ENCODE results near the gene SELP. TPM values are rescaled to one million over a fixed set of nuclear protein-coding genes. Genes with fewer than 3 reads are reported as not detected.
"Not testable (repeated sequence)": the region's sequence is repeated elsewhere in the genome, so short reads cannot be mapped to it uniquely, and the experiment has no call there.

The SELP gene
- total and polyA plus RNA-seq, 4 donors, result 9.3 to 13.0 (median 11.7) TPM

DNA sequence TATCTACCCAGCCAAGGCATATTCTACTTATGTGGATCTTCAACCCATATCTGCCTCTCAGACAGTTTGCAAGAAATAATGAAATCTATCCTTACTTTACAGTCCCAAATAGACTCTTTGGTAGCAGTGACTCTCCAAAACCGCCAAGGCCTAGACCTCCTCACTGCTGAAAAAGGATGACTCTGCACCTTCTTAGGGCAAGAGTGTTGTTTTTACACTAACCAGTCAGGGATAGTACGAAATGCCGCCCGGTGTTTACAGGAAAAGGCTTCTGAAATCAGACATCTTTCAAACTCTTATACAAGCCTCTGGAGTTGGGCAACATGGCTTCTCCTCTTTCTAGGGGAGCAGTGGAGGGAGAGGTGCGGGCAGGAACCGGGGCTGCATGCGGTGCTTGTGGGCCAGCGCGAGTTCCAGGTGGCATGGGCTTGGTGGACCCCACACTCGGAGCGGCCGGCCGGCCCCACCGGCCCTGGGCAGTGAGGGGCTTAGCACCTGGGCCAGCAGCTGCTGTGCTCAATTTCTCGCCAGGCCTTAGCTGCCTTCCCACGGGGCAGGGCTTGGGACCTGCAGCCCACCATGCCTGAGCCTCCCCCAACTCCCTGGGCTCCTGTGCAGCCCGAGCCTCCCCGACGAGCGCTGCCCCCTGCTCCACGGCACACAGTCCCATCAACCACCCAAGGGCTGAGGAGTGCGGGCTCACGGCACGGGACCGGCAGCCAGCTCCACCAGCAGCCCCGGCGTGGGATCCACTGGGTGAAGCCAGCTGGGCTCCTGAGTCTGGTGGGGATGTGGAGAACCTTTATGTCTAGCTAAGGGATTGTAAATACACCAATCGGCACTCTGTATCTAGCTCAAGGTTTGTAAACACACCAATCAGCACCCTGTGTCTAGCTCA is 38.0 kb upstream of the SELP start:
- not testable (repeated sequence) for H3K4me3 ChIP-seq; H3K9me3 ChIP-seq (ENCODE audit: control insufficient read depth in 4 of 4, insufficient read depth in 3 of 4, low read length in 3 of 4); H3K4me1 ChIP-seq (ENCODE audit: control insufficient read depth in 5 of 5, insufficient read depth in 5 of 5, low read length in 5 of 5); H3K27ac ChIP-seq (ENCODE audit: low read depth in 1 of 2, low read length in 1 of 2); H3K36me3 ChIP-seq (ENCODE audit: control insufficient read depth in 4 of 4, insufficient read depth in 4 of 4, low read length in 4 of 4); H3K9ac ChIP-seq (ENCODE audit: insufficient read depth in 1 of 2, low read length in 2 of 2); DNase-seq; H3K27me3 ChIP-seq (ENCODE audit: control insufficient read depth in 3 of 3, insufficient read depth in 3 of 3, low read length in 2 of 3); ATAC-seq (ENCODE audit: insufficient read depth, low FRiP score)
- 75 to 82% methylated on average over 25 to 27 of the region's 28 CpGs for WGBS, 2 donors

- not testable (repeated sequence) for DNase-seq; H3K4me1 ChIP-seq (ENCODE audit: control insufficient read depth in 5 of 5, insufficient read depth in 5 of 5, low read length in 5 of 5); H3K9me3 ChIP-seq (ENCODE audit: control insufficient read depth in 4 of 4, insufficient read depth in 3 of 4, low read length in 3 of 4); H3K36me3 ChIP-seq (ENCODE audit: control insufficient read depth in 4 of 4, insufficient read depth in 4 of 4, low read length in 4 of 4); H3K27ac ChIP-seq (ENCODE audit: low read depth in 1 of 2, low read length in 1 of 2); H3K4me3 ChIP-seq; H3K9ac ChIP-seq (ENCODE audit: insufficient read depth in 1 of 2, low read length in 2 of 2); ATAC-seq (ENCODE audit: insufficient read depth, low FRiP score); H3K27me3 ChIP-seq (ENCODE audit: control insufficient read depth in 3 of 3, insufficient read depth in 3 of 3, low read length in 2 of 3)
- WGBS, 2 donors, result 19 to 41% methylated on average over 2 of the region's 2 CpGs
These were observed 37.3 kb upstream of the SELP start for GRCh38 chr1:169667227-169667639.

DNA sequence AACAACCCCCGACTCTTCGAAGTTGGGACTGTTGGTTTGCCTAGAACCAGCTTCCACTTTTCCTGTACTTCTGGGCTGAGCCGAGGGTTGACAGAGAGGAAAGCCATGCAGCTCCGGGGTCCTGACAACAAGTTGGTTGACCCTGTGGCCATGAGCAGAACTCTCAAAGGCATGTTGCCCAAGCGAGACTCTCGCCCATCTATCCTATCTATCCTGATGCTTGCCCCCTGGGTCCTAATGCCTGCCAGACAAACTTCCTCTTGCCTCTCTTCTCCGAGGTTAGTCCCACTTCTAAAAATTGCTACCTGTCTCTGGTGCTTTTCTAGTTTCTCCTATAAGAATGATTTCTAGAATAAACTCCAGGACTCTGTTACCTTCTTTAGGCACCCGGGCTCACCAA is 32.8 kb upstream of the SELP start:
- DNase-seq; ATAC-seq (ENCODE audit: insufficient read depth, low FRiP score); H3K4me1 ChIP-seq (ENCODE audit: control insufficient read depth in 5 of 5, insufficient read depth in 5 of 5, low read length in 5 of 5): not testable (repeated sequence)

GRCh38 chr1:169661066-169661465 is 31.1 kb upstream of the SELP start:
- H3K27ac ChIP-seq (ENCODE audit: low read depth in 1 of 2, low read length in 1 of 2); H3K9me3 ChIP-seq (ENCODE audit: control insufficient read depth in 4 of 4, insufficient read depth in 3 of 4, low read length in 3 of 4); ATAC-seq (ENCODE audit: insufficient read depth, low FRiP score); H3K4me3 ChIP-seq; H3K4me1 ChIP-seq (ENCODE audit: control insufficient read depth in 5 of 5, insufficient read depth in 5 of 5, low read length in 5 of 5); H3K27me3 ChIP-seq (ENCODE audit: control insufficient read depth in 3 of 3, insufficient read depth in 3 of 3, low read length in 2 of 3); H3K36me3 ChIP-seq (ENCODE audit: control insufficient read depth in 4 of 4, insufficient read depth in 4 of 4, low read length in 4 of 4); DNase-seq; H3K9ac ChIP-seq (ENCODE audit: insufficient read depth in 1 of 2, low read length in 2 of 2): not testable (repeated sequence)
- WGBS, 2 donors, result 94 to 99% methylated on average over 12 to 15 of the region's 16 CpGs

More for the DNA sequence above, 32.8 kb upstream of the SELP start:
- H3K27ac ChIP-seq (ENCODE audit: low read depth in 1 of 2, low read length in 1 of 2); H3K36me3 ChIP-seq (ENCODE audit: control insufficient read depth in 4 of 4, insufficient read depth in 4 of 4, low read length in 4 of 4); H3K9ac ChIP-seq (ENCODE audit: insufficient read depth in 1 of 2, low read length in 2 of 2); H3K4me3 ChIP-seq; H3K9me3 ChIP-seq (ENCODE audit: control insufficient read depth in 4 of 4, insufficient read depth in 3 of 4, low read length in 3 of 4); H3K27me3 ChIP-seq (ENCODE audit: control insufficient read depth in 3 of 3, insufficient read depth in 3 of 3, low read length in 2 of 3): not testable (repeated sequence)
- WGBS, 2 donors, result 65 to 73% methylated on average over 8 of the region's 8 CpGs

- not testable (repeated sequence) for H3K4me3 ChIP-seq; H3K4me1 ChIP-seq (ENCODE audit: control insufficient read depth in 5 of 5, insufficient read depth in 5 of 5, low read length in 5 of 5); H3K27me3 ChIP-seq (ENCODE audit: control insufficient read depth in 3 of 3, insufficient read depth in 3 of 3, low read length in 2 of 3); DNase-seq; H3K9ac ChIP-seq (ENCODE audit: insufficient read depth in 1 of 2, low read length in 2 of 2); H3K36me3 ChIP-seq (ENCODE audit: control insufficient read depth in 4 of 4, insufficient read depth in 4 of 4, low read length in 4 of 4); ATAC-seq (ENCODE audit: insufficient read depth, low FRiP score); H3K9me3 ChIP-seq (ENCODE audit: control insufficient read depth in 4 of 4, insufficient read depth in 3 of 4, low read length in 3 of 4); H3K27ac ChIP-seq (ENCODE audit: low read depth in 1 of 2, low read length in 1 of 2)
These were observed 28.9 kb upstream of the SELP start for GRCh38 chr1:169658777-169659176.

GRCh38 chr1:169653873-169654272 is 23.9 kb upstream of the SELP start:
- ATAC-seq (ENCODE audit: insufficient read depth, low FRiP score) (no peak), DNase-seq (no peak)
- TF ChIP-seq CTCF (IDR thresholded peaks at IDR 0.05; ENCODE audit: control extremely low read depth, extremely low read depth), result no peak
- H3K9me3 ChIP-seq (ENCODE audit: control insufficient read depth in 4 of 4, insufficient read depth in 3 of 4, low read length in 3 of 4), result peaks cover 0 to 1% (median 0%) of the 10 kb centered on the region in 4 donors
- H3K27me3 ChIP-seq (ENCODE audit: control insufficient read depth in 3 of 3, insufficient read depth in 3 of 3, low read length in 2 of 3), result no peaks in the 10 kb centered on the region
- H3K9ac ChIP-seq (ENCODE audit: insufficient read depth in 1 of 2, low read length in 2 of 2), result no peak overlapping the region
- no peak overlapping the region for H3K4me3 ChIP-seq
- H3K36me3 ChIP-seq (ENCODE audit: control insufficient read depth in 4 of 4, insufficient read depth in 4 of 4, low read length in 4 of 4), result no peaks in the 10 kb centered on the region
- 90 to 97% methylated on average over 2 of the region's 2 CpGs for WGBS, 2 donors
- no peak overlapping the region for H3K27ac ChIP-seq (ENCODE audit: low read depth in 1 of 2, low read length in 1 of 2)
- H3K4me1 ChIP-seq (ENCODE audit: control insufficient read depth in 5 of 5, insufficient read depth in 5 of 5, low read length in 5 of 5), result peaks cover 0 to 7% (median 0%) of the 10 kb centered on the region in 5 donors

Measured in lung (tissue), 12 donors.